ENCODE measurements around the gene FAM161A. TPM values are rescaled to one million over a fixed set of nuclear protein-coding genes. Genes with fewer than 3 reads are reported as not detected.
A peak's percentile ranks its signal among the peaks of the same experiment; 100 is the strongest.

FAM161A gene, protein sequence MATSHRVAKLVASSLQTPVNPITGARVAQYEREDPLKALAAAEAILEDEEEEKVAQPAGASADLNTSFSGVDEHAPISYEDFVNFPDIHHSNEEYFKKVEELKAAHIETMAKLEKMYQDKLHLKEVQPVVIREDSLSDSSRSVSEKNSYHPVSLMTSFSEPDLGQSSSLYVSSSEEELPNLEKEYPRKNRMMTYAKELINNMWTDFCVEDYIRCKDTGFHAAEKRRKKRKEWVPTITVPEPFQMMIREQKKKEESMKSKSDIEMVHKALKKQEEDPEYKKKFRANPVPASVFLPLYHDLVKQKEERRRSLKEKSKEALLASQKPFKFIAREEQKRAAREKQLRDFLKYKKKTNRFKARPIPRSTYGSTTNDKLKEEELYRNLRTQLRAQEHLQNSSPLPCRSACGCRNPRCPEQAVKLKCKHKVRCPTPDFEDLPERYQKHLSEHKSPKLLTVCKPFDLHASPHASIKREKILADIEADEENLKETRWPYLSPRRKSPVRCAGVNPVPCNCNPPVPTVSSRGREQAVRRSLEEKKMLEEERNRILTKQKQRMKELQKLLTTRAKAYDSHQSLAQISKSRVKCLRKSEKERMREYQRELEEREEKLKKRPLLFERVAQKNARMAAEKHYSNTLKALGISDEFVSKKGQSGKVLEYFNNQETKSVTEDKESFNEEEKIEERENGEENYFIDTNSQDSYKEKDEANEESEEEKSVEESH
- 8.4 and 12.2 TPM in 2 replicates for total RNA-seq (2021)
- Bru-seq, nascent RNA, result percentile 55 among the genes with signal in this experiment
- percentile 61 among the genes with signal in this experiment for BruChase-seq, experiment 1, labeled RNA remaining after a 2-hour chase
- percentile 69 among the genes with signal in this experiment for BruChase-seq, experiment 2, labeled RNA remaining after a 6-hour chase
- long read RNA-seq, partial matches to known transcripts, result 0 of 5 reads
- long read RNA-seq, other reads (novel, unspliced or antisense), result 2 of 5 reads

DNA sequence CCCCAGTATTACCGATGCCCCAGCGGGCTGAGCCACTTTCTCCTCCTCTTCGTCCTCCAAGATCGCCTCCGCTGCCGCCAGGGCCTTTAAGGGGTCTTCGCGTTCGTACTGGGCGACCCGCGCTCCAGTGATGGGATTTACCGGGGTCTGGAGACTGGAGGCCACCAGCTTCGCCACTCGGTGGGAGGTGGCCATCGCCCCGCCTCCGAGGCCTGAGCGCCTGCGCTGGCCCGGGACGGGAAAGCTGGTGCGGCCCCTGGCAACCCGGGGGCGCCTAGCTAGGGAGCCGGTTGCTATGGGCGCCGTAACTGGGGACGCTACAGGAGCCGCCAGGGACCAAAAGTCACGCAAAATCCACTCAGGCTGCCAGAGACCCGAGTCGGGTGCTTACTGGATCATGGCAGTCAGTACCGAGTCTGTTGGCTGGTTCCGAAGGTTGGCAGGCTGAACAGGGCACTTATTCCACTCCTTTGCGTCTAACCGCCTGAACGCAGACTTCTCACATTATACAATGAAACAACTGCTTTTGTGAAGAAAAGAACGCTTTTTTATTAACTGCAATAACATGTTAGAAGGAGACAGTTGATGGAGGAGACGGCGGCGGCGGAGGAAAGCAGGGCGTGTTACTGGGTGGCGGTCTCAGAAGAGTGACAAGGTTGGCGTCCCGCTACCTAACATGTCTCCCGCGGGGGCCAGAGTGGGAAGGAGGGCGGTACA is at the start of gene FAM161A:
TSS of gene FAM161A (minus strand) at position 214 of the 717 bp plus-strand sequence. CDS start at position 195, 19 bp downstream.
- Histone ChIP-seq H4K20me1 (ENCODE audit: insufficient read depth) (no peaks in the 10 kb centered on the region), H3K4me1 (replicated peaks; ENCODE audit: insufficient read depth) (peaks cover 14% of the 10 kb centered on the region), H3K4me2 (peak within 1 kb of the TSS; percentile 92), H3K9me3 (ENCODE audit: insufficient read depth, low read depth) (no peaks in the 10 kb centered on the region; the same call in 1 of the 2 replicates), H3K36me3 (ENCODE audit: low read depth) (no peaks in the 10 kb centered on the region), H3K79me2 (ENCODE audit: low read depth) (no peaks in the 10 kb centered on the region), H2AFZ (peak within 1 kb of the TSS; percentile 99), H3F3A (ENCODE audit: insufficient read depth, low read depth) (peaks cover 34% of the 10 kb centered on the region; the same call in 1 of the 2 replicates), H3K27me3 (ENCODE audit: insufficient read depth, low read depth) (no peaks in the 10 kb centered on the region), H3K27ac (peak within 1 kb of the TSS; percentile 49), H3K4me3 (peak within 1 kb of the TSS; percentile 86), H3K9me2 (ENCODE audit: insufficient read depth) (no peaks in the 10 kb centered on the region)
- ChIA-PET CTCF (no interaction called here), POLR2A (ENCODE audit: unreplicated experiment) (interaction anchor here (0.7 kb wide), 1 partner anchor 327 kb away, joined by 3 read pairs; no protein-coding TSS in a partner anchor)
- intact Hi-C loops (cut with micrococcal nuclease; ENCODE audit: unreplicated experiment), result loop anchor here (1.0 kb wide), 4 partner anchors 34 to 316 kb away; partner anchors contain the start of genes CCT4 and XPO1
- no TSS peak for BruUV-seq (replicated peaks)
- TF ChIP-seq EZH2 (IDR thresholded peaks at IDR 0.05; ENCODE audit: low read depth), result no peak
- TF ChIP-seq, protein P1, sequence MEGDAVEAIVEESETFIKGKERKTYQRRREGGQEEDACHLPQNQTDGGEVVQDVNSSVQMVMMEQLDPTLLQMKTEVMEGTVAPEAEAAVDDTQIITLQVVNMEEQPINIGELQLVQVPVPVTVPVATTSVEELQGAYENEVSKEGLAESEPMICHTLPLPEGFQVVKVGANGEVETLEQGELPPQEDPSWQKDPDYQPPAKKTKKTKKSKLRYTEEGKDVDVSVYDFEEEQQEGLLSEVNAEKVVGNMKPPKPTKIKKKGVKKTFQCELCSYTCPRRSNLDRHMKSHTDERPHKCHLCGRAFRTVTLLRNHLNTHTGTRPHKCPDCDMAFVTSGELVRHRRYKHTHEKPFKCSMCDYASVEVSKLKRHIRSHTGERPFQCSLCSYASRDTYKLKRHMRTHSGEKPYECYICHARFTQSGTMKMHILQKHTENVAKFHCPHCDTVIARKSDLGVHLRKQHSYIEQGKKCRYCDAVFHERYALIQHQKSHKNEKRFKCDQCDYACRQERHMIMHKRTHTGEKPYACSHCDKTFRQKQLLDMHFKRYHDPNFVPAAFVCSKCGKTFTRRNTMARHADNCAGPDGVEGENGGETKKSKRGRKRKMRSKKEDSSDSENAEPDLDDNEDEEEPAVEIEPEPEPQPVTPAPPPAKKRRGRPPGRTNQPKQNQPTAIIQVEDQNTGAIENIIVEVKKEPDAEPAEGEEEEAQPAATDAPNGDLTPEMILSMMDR (conservative IDR thresholded peaks at IDR 0.05), result no peak
- peak; percentile 46 to 86 for DNase-seq

DNA sequence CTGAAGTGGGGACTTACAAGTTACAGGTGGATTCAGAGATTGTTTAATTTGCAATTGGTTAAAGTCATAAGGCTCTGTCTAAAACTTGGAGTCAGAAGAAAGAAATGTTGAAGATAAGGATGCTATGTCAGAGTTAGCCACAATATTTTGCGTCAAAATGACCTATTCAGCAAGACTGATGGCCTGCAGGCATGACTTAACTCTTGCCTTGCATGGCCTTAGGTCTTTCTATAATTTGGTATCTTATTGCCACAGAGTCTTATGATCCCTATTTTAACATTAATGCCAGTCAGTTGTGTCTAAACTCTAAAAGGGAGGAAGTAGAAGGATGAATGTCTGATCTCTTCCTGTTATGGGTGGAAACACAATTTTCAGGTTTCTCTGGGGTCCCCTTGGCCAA is 46.4 kb upstream of the FAM161A start:
- no peak overlapping the region for H3K4me3 ChIP-seq
- H3K27ac ChIP-seq, result no peak overlapping the region
- BruUV-seq (replicated peaks), result no TSS peak
- TF ChIP-seq EZH2 (IDR thresholded peaks at IDR 0.05; ENCODE audit: low read depth), result no peak
- TF ChIP-seq, protein P1 (conservative IDR thresholded peaks at IDR 0.05), result no peak
- H4K20me1 ChIP-seq (ENCODE audit: insufficient read depth), result no peaks in the 10 kb centered on the region
- intact Hi-C loops (cut with micrococcal nuclease; ENCODE audit: unreplicated experiment), result loop anchor here (10.0 kb wide), 1 partner anchor 1195 kb away; no protein-coding TSS in a partner anchor
- POLR2A ChIA-PET (ENCODE audit: unreplicated experiment), result no interaction called here
- H3K27me3 ChIP-seq (ENCODE audit: insufficient read depth, low read depth), result no peaks in the 10 kb centered on the region
- H3F3A ChIP-seq (ENCODE audit: insufficient read depth, low read depth), result no peaks in the 10 kb centered on the region
- H2AFZ ChIP-seq, result no peak overlapping the region
- no peaks in the 10 kb centered on the region for H3K36me3 ChIP-seq (ENCODE audit: low read depth)
- H3K4me2 ChIP-seq, result no peak overlapping the region
- H3K9me3 ChIP-seq (ENCODE audit: insufficient read depth, low read depth), result no peaks in the 10 kb centered on the region
- no peaks in the 10 kb centered on the region for H3K9me2 ChIP-seq (ENCODE audit: insufficient read depth)
- DNase-seq, result no peak
- peaks cover 6% of the 10 kb centered on the region for H3K4me1 ChIP-seq (replicated peaks; ENCODE audit: insufficient read depth)
- no peaks in the 10 kb centered on the region for H3K79me2 ChIP-seq (ENCODE audit: low read depth)
- CTCF ChIA-PET, result no interaction called here

Data from PC-9 (cell line).